AG09309 (cell line): Measurements from ENCODE around the gene CTTNBP2NL.

Experiments used
- DNase-seq: peaks from one replicate; pipeline ENCODE4 v3.0.0-alpha.2; 2010; ENCODE audit warnings: low read depth
- H3K4me3 ChIP-seq: 2 replicates; pipeline ENCODE4 v1.5.1; 2011; ENCODE audit warnings: mild to moderate bottlenecking, low read depth, low read length, moderate library complexity; ENCODE audit not compliant: control insufficient read depth
- CTCF ChIP-seq: IDR thresholded peaks from 2 replicates; pipeline ENCODE4 v1.5.1; 2011; ENCODE audit warnings: mild to moderate bottlenecking, low read depth, low read length, inconsistent platforms; ENCODE audit not compliant: insufficient read depth, control insufficient read depth; ENCODE audit errors: missing control alignments

Gene CTTNBP2NL

GRCh38 chr1:112493351-112493750, 97.3 kb downstream of the CTTNBP2NL start:
- no peak for TF ChIP-seq CTCF

GRCh38 chr1:112496290-112496689, 100.3 kb downstream of the CTTNBP2NL start:
- no peak overlapping the region for H3K4me3 ChIP-seq
- DNase-seq, result no peak
- TF ChIP-seq CTCF, result no peak

More at GRCh38 chr1:112493351-112493750, 97.3 kb downstream of the CTTNBP2NL start:
- H3K4me3 ChIP-seq, result no peak overlapping the region
- no peak for DNase-seq

GRCh38 chr1:112501810-112502641, 106.0 kb downstream of the CTTNBP2NL start:
- peak overlapping the region; percentile 61 for H3K4me3 ChIP-seq
- peak; percentile 95 for TF ChIP-seq CTCF
- no peak for DNase-seq

- no peak for DNase-seq
- no peak overlapping the region for H3K4me3 ChIP-seq
- TF ChIP-seq CTCF, result no peak
These were observed 106.8 kb downstream of the CTTNBP2NL start for GRCh38 chr1:112502826-112503225.

GRCh38 chr1:112504001-112504660, 108.1 kb downstream of the CTTNBP2NL start:
- H3K4me3 ChIP-seq, result no peak overlapping the region
- no peak for DNase-seq
- no peak for TF ChIP-seq CTCF

GRCh38 chr1:112504661-112505399, 108.8 kb downstream of the CTTNBP2NL start:
- H3K4me3 ChIP-seq, result no peak overlapping the region
- TF ChIP-seq CTCF, result no peak
- no peak for DNase-seq
